GM04503 (cell line): ENCODE measurements around the gene LIN28B.
"Not testable (repeated sequence)": the region's sequence is repeated elsewhere in the genome, so short reads cannot be mapped to it uniquely, and the experiment has no call there.

Experiments
- DNase-seq: peaks from one replicate; pipeline ENCODE4 v3.0.0-alpha.2; 2012; ENCODE audit warnings: low read depth

Gene LIN28B

GRCh38 chr6:104957301-104958177 lies 632 bp downstream of the LIN28B start:
- DNase-seq, result no peak

- no peak for DNase-seq
Observed at GRCh38 chr6:104958178-104959025, 1.5 kb downstream of the LIN28B start.

- DNase-seq, result no peak
Observed at GRCh38 chr6:104959026-104959858, 2.3 kb downstream of the LIN28B start.

GRCh38 chr6:104969108-104969507 lies 12.2 kb downstream of the LIN28B start:
- DNase-seq, result no peak

GRCh38 chr6:104969785-104970581 lies 13.1 kb downstream of the LIN28B start:
- DNase-seq, result no peak

- DNase-seq, result no peak
Observed at GRCh38 chr6:104973404-104973803, 16.5 kb downstream of the LIN28B start.

- DNase-seq, result no peak
Observed at GRCh38 chr6:104983296-104983695, 26.4 kb downstream of the LIN28B start.

- DNase-seq, result no peak
Observed at GRCh38 chr6:104983776-104984175, 26.9 kb downstream of the LIN28B start.

- no peak for DNase-seq
Observed at GRCh38 chr6:104984831-104985230, 27.9 kb downstream of the LIN28B start.

GRCh38 chr6:104985875-104986274 lies 29.0 kb downstream of the LIN28B start:
- not testable (repeated sequence) for DNase-seq

- DNase-seq, result no peak
Observed at GRCh38 chr6:104986625-104987024, 29.7 kb downstream of the LIN28B start.

- DNase-seq, result no peak
Observed at GRCh38 chr6:104987218-104987617, 30.3 kb downstream of the LIN28B start.

- DNase-seq, result no peak
Observed at GRCh38 chr6:104990085-104990484, 33.2 kb downstream of the LIN28B start.

GRCh38 chr6:104991062-104991461 lies 34.2 kb downstream of the LIN28B start:
- not testable (repeated sequence) for DNase-seq

GRCh38 chr6:104993576-104993975 lies 36.7 kb downstream of the LIN28B start:
- not testable (repeated sequence) for DNase-seq

GRCh38 chr6:104995989-104996617 lies 39.2 kb downstream of the LIN28B start:
- no peak for DNase-seq

- DNase-seq, result no peak
Observed at GRCh38 chr6:105001063-105001462, 44.2 kb downstream of the LIN28B start.

- DNase-seq, result no peak
Observed at GRCh38 chr6:105001906-105002305, 45.0 kb downstream of the LIN28B start.

- DNase-seq, result no peak
Observed at GRCh38 chr6:105005451-105005850, 48.5 kb downstream of the LIN28B start.

GRCh38 chr6:105013459-105013858 lies 56.6 kb downstream of the LIN28B start:
- not testable (repeated sequence) for DNase-seq

- no peak for DNase-seq
Observed at GRCh38 chr6:105014448-105014847, 57.5 kb downstream of the LIN28B start.
